ENCODE data around the gene KLK8. TPM values are rescaled to one million over a fixed set of nuclear protein-coding genes. Genes with fewer than 3 reads are reported as not detected.

The KLK8 gene
- total RNA-seq, 1 experiment from 2014 or later: 128 TPM

DNA sequence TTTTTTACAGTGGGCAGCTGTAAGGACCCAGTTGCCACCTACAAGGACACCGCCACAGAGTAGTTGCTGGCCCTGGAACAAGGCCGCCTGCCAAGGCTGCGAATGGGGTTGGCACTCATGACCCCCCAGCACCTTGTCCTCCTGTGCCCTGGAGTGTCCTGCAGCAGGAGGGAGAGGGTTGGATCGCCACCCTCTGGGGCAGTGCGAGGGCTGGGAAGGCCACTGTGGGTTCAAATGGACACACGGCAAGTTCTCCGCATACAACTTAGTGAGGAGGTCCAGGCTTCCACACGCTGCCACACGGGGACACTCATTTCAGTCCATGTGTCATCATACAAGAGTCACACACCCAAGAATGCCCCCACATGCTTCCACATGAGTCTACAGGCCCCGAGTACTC, 978 bp downstream of the KLK8 start:
- ChIA-PET POLR2A (ENCODE audit: unreplicated experiment) (interaction anchor here (0.6 to 2.1 kb wide), 4 partner anchors 8 to 31 kb away, joined by 5 to 22 read pairs (median 14); partner anchors contain the start of genes KLK6 and KLK7), CTCF (interaction anchor here (0.6 to 2.6 kb wide), 3 partner anchors 17 to 21 kb away, joined by 3 to 20 read pairs (median 4); partner anchors contain the start of gene KLK7)
- TF ChIP-seq, protein P1, sequence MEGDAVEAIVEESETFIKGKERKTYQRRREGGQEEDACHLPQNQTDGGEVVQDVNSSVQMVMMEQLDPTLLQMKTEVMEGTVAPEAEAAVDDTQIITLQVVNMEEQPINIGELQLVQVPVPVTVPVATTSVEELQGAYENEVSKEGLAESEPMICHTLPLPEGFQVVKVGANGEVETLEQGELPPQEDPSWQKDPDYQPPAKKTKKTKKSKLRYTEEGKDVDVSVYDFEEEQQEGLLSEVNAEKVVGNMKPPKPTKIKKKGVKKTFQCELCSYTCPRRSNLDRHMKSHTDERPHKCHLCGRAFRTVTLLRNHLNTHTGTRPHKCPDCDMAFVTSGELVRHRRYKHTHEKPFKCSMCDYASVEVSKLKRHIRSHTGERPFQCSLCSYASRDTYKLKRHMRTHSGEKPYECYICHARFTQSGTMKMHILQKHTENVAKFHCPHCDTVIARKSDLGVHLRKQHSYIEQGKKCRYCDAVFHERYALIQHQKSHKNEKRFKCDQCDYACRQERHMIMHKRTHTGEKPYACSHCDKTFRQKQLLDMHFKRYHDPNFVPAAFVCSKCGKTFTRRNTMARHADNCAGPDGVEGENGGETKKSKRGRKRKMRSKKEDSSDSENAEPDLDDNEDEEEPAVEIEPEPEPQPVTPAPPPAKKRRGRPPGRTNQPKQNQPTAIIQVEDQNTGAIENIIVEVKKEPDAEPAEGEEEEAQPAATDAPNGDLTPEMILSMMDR (conservative IDR thresholded peaks at IDR 0.05): no peak
- TF ChIP-seq EZH2 (IDR thresholded peaks at IDR 0.05; ENCODE audit: low read depth): no peak
- peak in 1 of 2 experiments; percentile 48 for DNase-seq
- peak overlapping the region; percentile 77; the same call in 1 of the 2 replicates for H2AFZ ChIP-seq
- intact Hi-C loops (cut with micrococcal nuclease; ENCODE audit: unreplicated experiment): no loop called here
- no peaks in the 10 kb centered on the region for H4K20me1 ChIP-seq (ENCODE audit: insufficient read depth)
- H3K9me3 ChIP-seq (ENCODE audit: insufficient read depth, low read depth): no peaks in the 10 kb centered on the region
- peaks cover 7% of the 10 kb centered on the region; the same call in 1 of the 2 replicates for H3K36me3 ChIP-seq (ENCODE audit: low read depth)
- peak overlapping the region; percentile 93 for H3K4me2 ChIP-seq
- peak overlapping the region; percentile 66 for H3K27ac ChIP-seq
- H3K4me1 ChIP-seq (replicated peaks; ENCODE audit: insufficient read depth): peaks cover 8% of the 10 kb centered on the region
- BruUV-seq (replicated peaks): no TSS peak
- no peaks in the 10 kb centered on the region for H3K9me2 ChIP-seq (ENCODE audit: insufficient read depth)
- peak overlapping the region; percentile 64 for H3K4me3 ChIP-seq
- peaks cover 26% of the 10 kb centered on the region for H3K79me2 ChIP-seq (ENCODE audit: low read depth)
- H3K27me3 ChIP-seq (ENCODE audit: insufficient read depth, low read depth): no peaks in the 10 kb centered on the region
- peaks cover 24% of the 10 kb centered on the region; the same call in 1 of the 2 replicates for H3F3A ChIP-seq (ENCODE audit: insufficient read depth, low read depth)

DNA sequence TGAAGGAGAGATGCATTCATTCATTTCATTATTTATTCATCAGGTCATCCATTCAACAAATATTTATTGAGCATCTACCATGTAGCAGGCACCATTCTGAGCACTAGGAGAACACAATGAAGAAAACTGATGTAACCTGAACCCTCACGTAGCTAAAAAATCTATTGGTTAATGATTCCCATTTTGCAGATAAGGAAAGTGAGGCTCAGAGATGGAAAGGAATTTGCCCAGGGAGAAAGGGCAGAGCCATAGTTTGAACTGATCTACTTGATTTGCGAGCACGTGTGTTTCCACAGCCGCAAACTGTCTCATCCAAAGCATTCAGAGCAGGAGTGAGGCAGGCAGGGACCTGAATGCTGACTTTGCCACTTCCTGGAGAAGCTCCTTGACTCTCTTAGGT, 2.7 kb downstream of the KLK8 start:
- ChIA-PET POLR2A (ENCODE audit: unreplicated experiment) (interaction anchor here (0.6 to 0.7 kb wide), 2 partner anchors 11 to 47 kb away, joined by 3 to 4 read pairs; no protein-coding TSS in a partner anchor), CTCF (interaction anchor here (0.6 kb wide), 1 partner anchor 18 kb away, joined by 4 read pairs; no protein-coding TSS in a partner anchor)
- Histone ChIP-seq H3K79me2 (ENCODE audit: low read depth) (peaks cover 26% of the 10 kb centered on the region), H3F3A (ENCODE audit: insufficient read depth, low read depth) (peaks cover 38% of the 10 kb centered on the region), H3K9me3 (ENCODE audit: insufficient read depth, low read depth) (no peaks in the 10 kb centered on the region), H3K9me2 (ENCODE audit: insufficient read depth) (no peaks in the 10 kb centered on the region; the same call in 1 of the 2 replicates), H3K4me3 (no peak overlapping the region), H3K36me3 (ENCODE audit: low read depth) (peaks cover 14% of the 10 kb centered on the region; the same call in 1 of the 2 replicates), H3K27me3 (ENCODE audit: insufficient read depth, low read depth) (no peaks in the 10 kb centered on the region), H2AFZ (no peak overlapping the region), H4K20me1 (ENCODE audit: insufficient read depth) (no peaks in the 10 kb centered on the region), H3K4me2 (no peak overlapping the region), H3K4me1 (replicated peaks; ENCODE audit: insufficient read depth) (peaks cover 16% of the 10 kb centered on the region), H3K27ac (no peak overlapping the region)
- no peak for TF ChIP-seq EZH2 (IDR thresholded peaks at IDR 0.05; ENCODE audit: low read depth)
- TF ChIP-seq, protein P1 (conservative IDR thresholded peaks at IDR 0.05): no peak
- BruUV-seq (replicated peaks): no TSS peak
- DNase-seq: no peak
- intact Hi-C loops (cut with micrococcal nuclease; ENCODE audit: unreplicated experiment): no loop called here

DNA sequence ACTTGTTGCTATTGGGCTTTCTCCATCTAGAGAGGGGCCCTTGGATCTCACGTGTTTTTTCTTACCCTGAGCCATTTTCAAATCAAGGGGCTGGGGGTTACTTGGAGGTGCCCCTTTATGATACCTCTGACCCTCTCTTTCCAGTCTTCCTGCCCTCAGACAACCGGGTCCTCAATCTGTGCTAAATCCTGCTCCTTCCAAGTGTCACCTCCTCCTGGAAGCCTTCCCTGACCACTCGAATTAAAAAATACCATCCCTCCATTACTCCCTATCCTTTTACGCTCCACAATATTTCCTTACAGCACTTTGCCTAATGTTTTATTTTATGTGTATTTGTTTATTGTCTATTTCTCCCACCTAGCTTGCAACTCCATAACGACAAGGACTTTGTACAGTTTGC, 3.3 kb downstream of the KLK8 start:
- BruUV-seq (replicated peaks): no TSS peak
- POLR2A ChIA-PET (ENCODE audit: unreplicated experiment): no interaction called here
- no peak for TF ChIP-seq EZH2 (IDR thresholded peaks at IDR 0.05; ENCODE audit: low read depth)
- TF ChIP-seq, protein P1 (conservative IDR thresholded peaks at IDR 0.05): no peak
- H3K9me3 ChIP-seq (ENCODE audit: insufficient read depth, low read depth): no peaks in the 10 kb centered on the region
- no peak for DNase-seq
- peaks cover 26% of the 10 kb centered on the region for H3K79me2 ChIP-seq (ENCODE audit: low read depth)
- H4K20me1 ChIP-seq (ENCODE audit: insufficient read depth): no peaks in the 10 kb centered on the region
- peaks cover 22% of the 10 kb centered on the region for H3K4me1 ChIP-seq (replicated peaks; ENCODE audit: insufficient read depth)
- no peak overlapping the region for H3K4me3 ChIP-seq
- H3K27ac ChIP-seq: no peak overlapping the region
- H3F3A ChIP-seq (ENCODE audit: insufficient read depth, low read depth): peaks cover 38% of the 10 kb centered on the region
- CTCF ChIA-PET: no interaction called here
- intact Hi-C loops (cut with micrococcal nuclease; ENCODE audit: unreplicated experiment): no loop called here
- no peaks in the 10 kb centered on the region for H3K27me3 ChIP-seq (ENCODE audit: insufficient read depth, low read depth)
- H2AFZ ChIP-seq: no peak overlapping the region
- H3K36me3 ChIP-seq (ENCODE audit: low read depth): peaks cover 14% of the 10 kb centered on the region; the same call in 1 of the 2 replicates
- no peaks in the 10 kb centered on the region; the same call in 1 of the 2 replicates for H3K9me2 ChIP-seq (ENCODE audit: insufficient read depth)
- H3K4me2 ChIP-seq: no peak overlapping the region
